SK-N-SH (cell line): ENCODE results near the gene PDE4D. TPM values are rescaled to one million over a fixed set of nuclear protein-coding genes. Genes with fewer than 3 reads are reported as not detected.

ENCODE experiments used
- CTCF ChIA-PET: fragments of 300-600, 350-600 bp; formaldehyde crosslinking; extraction: SDS; loops from one replicate; lab custom pipeline; 2021; lab: Yijun Ruan, JAX
- POLR2A ChIA-PET: fragments of 350-600 bp; sonication (Branson Sonifier 250); formaldehyde crosslinking; extraction: SDS; loops from one replicate; lab custom pipeline; 2020; ENCODE audit warnings: antibody characterized with exemption, inconsistent platforms; lab: Yijun Ruan, JAX
- DNase-seq: peaks from one replicate; pipeline ENCODE4 v3.0.0; 2012
- H2AFZ ChIP-seq: fragments of 200-600 bp; sonication (generic); 2 replicates; pipeline ENCODE4 v1.8.1; 2016; ENCODE audit warnings: antibody characterized with exemption, mild to moderate bottlenecking, low read depth
- H3F3A ChIP-seq: fragments of 200-600 bp; sonication (generic); replicated peaks from 2 replicates; pipeline ENCODE3; 2016; ENCODE audit warnings: antibody characterized with exemption, mild to moderate bottlenecking; ENCODE audit not compliant: insufficient read depth
- H3K27ac ChIP-seq, 2 experiments: fragments of 200-500 bp in 1 of 2; fragments of 200-600 bp in 1 of 2; sonication (Bioruptor generic) in 1 of 2; sonication (generic), shearing (Covaris generic) in 1 of 2; 2 replicates each; pipeline versions ENCODE4 v1.5.1 to v1.6.1; 2014 to 2016; ENCODE audit warnings: low read depth in 2 of 2, inconsistent platforms in 1 of 2, low read length in 1 of 2, mild to moderate bottlenecking in 1 of 2, mixed read lengths in 1 of 2
- H3K27me3 ChIP-seq: fragments of 200-600 bp; sonication (generic), shearing (Covaris generic); 2 replicates; pipeline ENCODE4 v1.6.1; 2016; ENCODE audit warnings: mixed run types; ENCODE audit not compliant: insufficient read depth
- H3K36me3 ChIP-seq, 2 experiments: fragments of 200-500 bp in 1 of 2; fragments of 200-600 bp in 1 of 2; sonication (Bioruptor generic) in 1 of 2; sonication (generic) in 1 of 2; replicated peaks in 1 of 2; 2 replicates each; pipeline versions ENCODE3 to v1.5.1; 2014 to 2016; ENCODE audit warnings: low read length in 1 of 2, mild to moderate bottlenecking in 1 of 2; ENCODE audit not compliant: insufficient read depth in 2 of 2, control insufficient read depth in 1 of 2
- H3K4me1 ChIP-seq, 2 experiments: fragments of 200-500 bp in 1 of 2; fragments of 200-600 bp in 1 of 2; sonication (Bioruptor generic) in 1 of 2; sonication (generic), shearing (Covaris generic) in 1 of 2; 2 replicates each; pipeline versions ENCODE4 v1.5.1 to v1.6.1; 2014 to 2016; ENCODE audit warnings: low read depth in 1 of 2, low read length in 1 of 2, mixed run types in 1 of 2; ENCODE audit not compliant: insufficient read depth in 2 of 2, control insufficient read depth in 1 of 2
- H3K4me2 ChIP-seq: fragments of 200-600 bp; sonication (generic), shearing (Covaris generic); 2 replicates; pipeline ENCODE4 v1.6.1; 2017; ENCODE audit warnings: mixed run types
- H3K4me3 ChIP-seq, 2 experiments: fragments of 200-500 bp in 1 of 2; fragments of 200-600 bp in 1 of 2; sonication (Bioruptor generic) in 1 of 2; sonication (generic), shearing (Covaris generic) in 1 of 2; 2 replicates each; pipeline versions ENCODE4 v1.5.1 to v1.8.1; 2014 to 2016; ENCODE audit warnings: low read depth in 2 of 2, inconsistent platforms in 1 of 2, low read length in 1 of 2, mild to moderate bottlenecking in 1 of 2, mixed read lengths in 1 of 2, moderate library complexity in 1 of 2
- H3K79me2 ChIP-seq: fragments of 200-600 bp; sonication (generic); 2 replicates; pipeline ENCODE4 v1.8.1; 2017; ENCODE audit warnings: mild to moderate bottlenecking; ENCODE audit not compliant: insufficient read depth
- H3K9ac ChIP-seq: fragments of 200-600 bp; sonication (generic); 2 replicates; pipeline ENCODE4 v1.6.1; 2017; ENCODE audit warnings: mixed run types
- H3K9me2 ChIP-seq: fragments of 200-600 bp; sonication (generic); 2 replicates; pipeline ENCODE4 v1.6.1; 2017; ENCODE audit warnings: mixed run types
- H3K9me3 ChIP-seq: fragments of 200-600 bp; sonication (generic); 2 replicates; pipeline ENCODE4 v1.6.1; 2017; ENCODE audit warnings: mixed run types, mild to moderate bottlenecking, moderate library complexity
- H4K20me1 ChIP-seq: fragments of 200-600 bp; sonication (generic); 2 replicates; pipeline ENCODE4 v1.6.1; 2017; ENCODE audit warnings: mild to moderate bottlenecking, mixed run types; ENCODE audit not compliant: insufficient read depth
- CHD2 ChIP-seq: fragments of 150-350 bp; IDR thresholded peaks from 2 replicates; pipeline ENCODE4 v1.6.1; 2018; ENCODE audit warnings: low read length; ENCODE audit not compliant: partially characterized antibody
- ELF1 ChIP-seq: IDR thresholded peaks from 2 replicates; pipeline ENCODE4 v1.4.0; 2012
- FOXM1 ChIP-seq: IDR thresholded peaks from 2 replicates; pipeline ENCODE4 v1.4.0; 2012; ENCODE audit warnings: low read depth, mild to moderate bottlenecking
- GATA2 ChIP-seq: sonication (generic); formaldehyde crosslinking; IDR thresholded peaks from 2 replicates; pipeline ENCODE4 v1.5.0; 2020; ENCODE audit warnings: mild to moderate bottlenecking, missing genetic modification reagents
- JUND ChIP-seq: IDR thresholded peaks from 2 replicates; pipeline ENCODE4 v1.4.0; 2012
- MXI1 ChIP-seq: IDR thresholded peaks from 2 replicates; pipeline ENCODE4 v1.6.1; 2012; ENCODE audit warnings: mild to moderate bottlenecking, low read depth, low read length, improper control_type of control experiment
- POLR2AphosphoS5 ChIP-seq: IDR thresholded peaks from 2 replicates; pipeline ENCODE4 v1.6.1; 2012; ENCODE audit warnings: low read depth, low read length
- REST ChIP-seq: IDR thresholded peaks from 2 replicates; pipeline ENCODE4 v1.6.1; 2012; ENCODE audit warnings: mild to moderate bottlenecking, low read depth, low read length, moderate library complexity
- RFX5 ChIP-seq: IDR thresholded peaks from 2 replicates; pipeline ENCODE4 v1.6.1; 2012; ENCODE audit warnings: mild to moderate bottlenecking, improper control_type of control experiment, low read length
- SMC3 ChIP-seq: IDR thresholded peaks from 2 replicates; pipeline ENCODE4 v1.6.1; 2012; ENCODE audit warnings: low read depth, low read length, improper control_type of control experiment
- YY1 ChIP-seq: IDR thresholded peaks from 2 replicates; pipeline ENCODE4 v1.4.0; 2012; ENCODE audit warnings: low read depth, mild to moderate bottlenecking
- WGBS: methylation state at CpG from one replicate; pipeline ENCODE4 v1.1.6; 2017; ENCODE audit warnings: low lambda C conversion rate; 5-methylcytosine and 5-hydroxymethylcytosine counted together
- polyA plus RNA-seq, 3 experiments: library from polyadenylated mRNA; depleted of rRNA; stranded (reverse); fragments of >200 nt; gene quantifications; 2 replicates each; pipeline ENCODE4 v1.2.3, GENCODE V29; 2012
- TF ChIP-seq, protein P1 (sequence below): IDR thresholded peaks from 2 replicates; pipeline ENCODE4 v1.4.0; 2012; ENCODE audit warnings: low read depth
- TF ChIP-seq, protein P2 (sequence below): fragments of 200-600 bp; sonication (generic); IDR thresholded peaks from 2 replicates; pipeline ENCODE4 v1.6.1; 2017; ENCODE audit warnings: antibody characterized with exemption, mild to moderate bottlenecking, moderate library complexity

The PDE4D gene
- polyA plus RNA-seq, 1 of the 3 experiments (the other 2 are of a cell fraction) = 2.4 TPM

GRCh38 chr5:59037941-59038797 lies 855.4 kb downstream of the PDE4D start (continued):
- TF ChIP-seq REST (no peak), JUND (no peak), POLR2AphosphoS5 (no peak), ELF1 (no peak), SMC3 (no peak), YY1 (no peak)
- TF ChIP-seq, all 33 proteins: peak for 0

DNA sequence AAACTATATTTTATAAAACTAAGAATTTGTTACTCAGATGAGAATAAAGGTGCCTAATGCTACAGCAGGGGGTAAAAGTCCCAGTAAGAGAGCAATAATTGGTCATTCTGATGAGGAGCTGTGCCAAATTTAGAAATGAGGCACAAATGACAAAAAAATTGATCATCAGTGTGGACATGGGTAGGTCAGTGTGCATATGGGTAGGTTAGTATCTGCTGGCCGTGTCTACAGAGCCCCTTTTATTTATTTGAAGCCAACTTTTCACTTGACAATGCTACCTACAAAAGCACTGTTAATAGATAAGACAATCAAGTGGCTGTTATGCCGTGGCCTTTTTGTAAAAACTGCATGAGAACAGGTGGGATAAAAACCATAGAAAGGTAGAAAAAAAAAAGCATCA lies 856.1 kb downstream of the PDE4D start:
- no peak for TF ChIP-seq SMC3
- no peak for TF ChIP-seq REST
- no peak for TF ChIP-seq GATA2 (CRISPR knock-in tag)
- TF ChIP-seq, protein P1, sequence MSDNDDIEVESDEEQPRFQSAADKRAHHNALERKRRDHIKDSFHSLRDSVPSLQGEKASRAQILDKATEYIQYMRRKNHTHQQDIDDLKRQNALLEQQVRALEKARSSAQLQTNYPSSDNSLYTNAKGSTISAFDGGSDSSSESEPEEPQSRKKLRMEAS = no peak
- TF ChIP-seq MXI1 = no peak
- TF ChIP-seq FOXM1 = no peak
- TF ChIP-seq RFX5 = no peak
- no peak for TF ChIP-seq CHD2
- no peak for TF ChIP-seq POLR2AphosphoS5
- TF ChIP-seq, protein P2, sequence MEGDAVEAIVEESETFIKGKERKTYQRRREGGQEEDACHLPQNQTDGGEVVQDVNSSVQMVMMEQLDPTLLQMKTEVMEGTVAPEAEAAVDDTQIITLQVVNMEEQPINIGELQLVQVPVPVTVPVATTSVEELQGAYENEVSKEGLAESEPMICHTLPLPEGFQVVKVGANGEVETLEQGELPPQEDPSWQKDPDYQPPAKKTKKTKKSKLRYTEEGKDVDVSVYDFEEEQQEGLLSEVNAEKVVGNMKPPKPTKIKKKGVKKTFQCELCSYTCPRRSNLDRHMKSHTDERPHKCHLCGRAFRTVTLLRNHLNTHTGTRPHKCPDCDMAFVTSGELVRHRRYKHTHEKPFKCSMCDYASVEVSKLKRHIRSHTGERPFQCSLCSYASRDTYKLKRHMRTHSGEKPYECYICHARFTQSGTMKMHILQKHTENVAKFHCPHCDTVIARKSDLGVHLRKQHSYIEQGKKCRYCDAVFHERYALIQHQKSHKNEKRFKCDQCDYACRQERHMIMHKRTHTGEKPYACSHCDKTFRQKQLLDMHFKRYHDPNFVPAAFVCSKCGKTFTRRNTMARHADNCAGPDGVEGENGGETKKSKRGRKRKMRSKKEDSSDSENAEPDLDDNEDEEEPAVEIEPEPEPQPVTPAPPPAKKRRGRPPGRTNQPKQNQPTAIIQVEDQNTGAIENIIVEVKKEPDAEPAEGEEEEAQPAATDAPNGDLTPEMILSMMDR = no peak
- H3K4me3 ChIP-seq = no peak overlapping the region
- no peak overlapping the region for H2AFZ ChIP-seq
- H4K20me1 ChIP-seq = no peaks in the 10 kb centered on the region
- peak overlapping the region; percentile 91; the same call in 1 of the 2 replicates for H3K4me2 ChIP-seq
- H3K4me1 ChIP-seq = peaks cover 26 to 42% of the 10 kb centered on the region in 2 experiments
- H3K36me3 ChIP-seq = no peaks in the 10 kb centered on the region
- no peaks in the 10 kb centered on the region for H3K9me3 ChIP-seq
- H3K9me2 ChIP-seq = no peaks in the 10 kb centered on the region
- H3K9ac ChIP-seq = no peak overlapping the region
- CTCF ChIA-PET = interaction anchor here (0.9 to 6.8 kb wide), 2 partner anchors 137 to 151 kb away, joined by 3 to 96 read pairs; no protein-coding TSS in a partner anchor
- H3K79me2 ChIP-seq = peaks cover 16% of the 10 kb centered on the region; the same call in 1 of the 2 replicates
- H3K27ac ChIP-seq = no peak overlapping the region
- WGBS = 74% methylated on average over 2 of the region's 2 CpGs
- no peak for DNase-seq
- no peaks in the 10 kb centered on the region for H3K27me3 ChIP-seq
- POLR2A ChIA-PET = no interaction called here
- H3F3A ChIP-seq = peaks cover 29% of the 10 kb centered on the region
